Activated CD4-positive, alpha-beta T cell treated with anti-CD3 and anti-CD28 coated beads, Interleukin-2, amount 10 ng/mL, durations not matched to agents 7 days and 5 days (primary cell): ENCODE measurements around the gene IRAK2. TPM values are rescaled to one million over a fixed set of nuclear protein-coding genes. Genes with fewer than 3 reads are reported as not detected.
"Not testable (repeated sequence)": the region's sequence is repeated elsewhere in the genome, so short reads cannot be mapped to it uniquely, and the experiment has no call there.

Experiments used
- CTCF ChIA-PET: fragments of 350-600 bp; sonication (Branson Sonifier 250); formaldehyde crosslinking; loops from one replicate; lab custom pipeline; 2021; ENCODE audit warnings: antibody characterized with exemption; lab: Charles Lee
- POLR2A ChIA-PET: fragments of 350-600 bp; sonication (Branson Sonifier 250); formaldehyde crosslinking; loops from one replicate; lab custom pipeline; 2021; ENCODE audit warnings: antibody characterized with exemption; lab: Charles Lee
- DNase-seq: peaks from one replicate; pipeline ENCODE4 v3.0.0-alpha.2; 2020
- H3K27ac Mint-ChIP-seq: one replicate; pipeline ENCODE4 v1.8.0; 2021; ENCODE audit warnings: mild to moderate bottlenecking, moderate library complexity, mixed read lengths
- H3K27me3 Mint-ChIP-seq: one replicate; pipeline ENCODE4 v1.8.0; 2021; ENCODE audit warnings: mixed read lengths
- H3K36me3 Mint-ChIP-seq: one replicate; pipeline ENCODE4 v1.8.0; 2021; ENCODE audit warnings: low read depth, mixed read lengths
- H3K4me1 Mint-ChIP-seq: one replicate; pipeline ENCODE4 v1.8.0; 2021; ENCODE audit warnings: mixed read lengths
- H3K4me3 Mint-ChIP-seq: one replicate; pipeline ENCODE4 v1.8.0; 2021; ENCODE audit warnings: mild to moderate bottlenecking, moderate library complexity, mixed read lengths
- H3K9me3 Mint-ChIP-seq: one replicate; pipeline ENCODE4 v1.8.0; 2021; ENCODE audit warnings: mixed read lengths
- total RNA-seq, 2 experiments: library from RNA; stranded (reverse); gene quantifications; one replicate each; pipeline ENCODE4 v1.2.3, GENCODE V29; 2021

The IRAK2 gene
- total RNA-seq, 2 experiments from 2014 or later, result 1.6 to 1.9 TPM

DNA sequence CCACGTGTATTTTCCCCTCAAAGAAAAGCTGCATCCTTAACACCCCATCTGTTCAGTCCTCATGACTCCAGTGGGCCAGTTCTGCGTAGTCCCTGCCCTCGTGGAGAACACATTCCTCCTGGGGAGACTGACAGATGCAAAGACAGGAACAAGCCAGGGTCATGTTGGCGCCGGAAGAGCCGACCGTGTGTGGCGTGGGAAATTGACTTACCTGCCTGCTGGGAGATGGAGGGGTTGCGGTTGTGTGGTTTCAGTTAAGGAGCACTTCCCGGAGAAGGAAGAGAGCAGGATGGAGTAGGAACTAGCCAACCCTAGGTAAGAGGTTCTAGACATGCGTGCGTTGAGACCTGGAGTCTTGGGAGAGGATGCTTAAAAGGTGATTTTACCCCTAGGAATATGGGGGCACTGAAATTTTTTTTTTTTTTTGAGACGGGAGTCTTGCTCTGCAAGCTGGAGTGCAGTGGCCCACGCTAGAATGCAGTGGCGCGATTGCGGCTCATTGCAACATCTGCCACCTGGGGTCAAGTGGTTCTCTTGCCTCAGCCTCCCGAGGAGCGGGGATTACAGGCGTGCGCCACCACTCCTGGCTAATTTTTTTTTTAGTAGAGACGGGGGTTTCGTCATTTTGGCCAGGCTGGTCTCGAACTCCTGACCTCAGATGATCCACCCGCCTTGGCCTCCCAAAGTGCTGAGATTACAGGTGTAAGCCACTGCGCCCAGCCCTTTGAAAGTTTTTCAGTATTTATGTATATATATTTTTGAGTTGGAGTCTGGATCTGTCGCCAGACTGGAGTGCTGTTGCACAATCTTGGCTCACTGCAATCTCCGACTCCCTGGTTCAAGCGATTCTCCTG lies 21.8 kb upstream of the IRAK2 start:
- DNase-seq, result peak; percentile 19
- Mint-ChIP-seq H3K4me3 (peak overlapping the region; percentile 87), H3K27me3 (no peaks in the 10 kb centered on the region), H3K4me1 (peaks cover 42% of the 10 kb centered on the region), H3K27ac (peak overlapping the region; percentile 97), H3K36me3 (peaks cover 26% of the 10 kb centered on the region), H3K9me3 (no peaks in the 10 kb centered on the region)
- ChIA-PET POLR2A (no interaction called here), CTCF (interaction anchor here (0.6 to 1.6 kb wide), 2 partner anchors 44 to 81 kb away, joined by 4 read pairs; no protein-coding TSS in a partner anchor)

DNA sequence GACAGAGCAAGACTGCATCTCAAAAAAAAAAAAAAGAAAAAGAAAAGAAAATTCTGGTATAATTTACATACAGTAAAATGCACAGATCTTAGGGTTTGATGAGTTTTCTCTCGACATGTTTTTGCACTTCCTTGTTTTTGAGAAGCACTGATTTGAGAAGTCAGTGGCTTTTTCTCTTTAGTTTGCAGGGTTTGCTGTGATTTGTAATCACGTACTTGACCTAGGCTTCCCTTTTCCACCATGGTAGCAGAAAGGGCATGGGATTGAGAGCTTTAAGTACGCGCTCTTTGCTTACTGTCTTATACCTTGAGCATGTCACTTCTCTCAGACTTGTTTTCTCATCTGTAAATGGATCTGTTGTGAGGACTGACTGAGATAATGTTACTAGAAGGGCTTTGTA lies 19.0 kb upstream of the IRAK2 start:
- H3K4me1 Mint-ChIP-seq, result peaks cover 47% of the 10 kb centered on the region
- POLR2A ChIA-PET, result no interaction called here

DNA sequence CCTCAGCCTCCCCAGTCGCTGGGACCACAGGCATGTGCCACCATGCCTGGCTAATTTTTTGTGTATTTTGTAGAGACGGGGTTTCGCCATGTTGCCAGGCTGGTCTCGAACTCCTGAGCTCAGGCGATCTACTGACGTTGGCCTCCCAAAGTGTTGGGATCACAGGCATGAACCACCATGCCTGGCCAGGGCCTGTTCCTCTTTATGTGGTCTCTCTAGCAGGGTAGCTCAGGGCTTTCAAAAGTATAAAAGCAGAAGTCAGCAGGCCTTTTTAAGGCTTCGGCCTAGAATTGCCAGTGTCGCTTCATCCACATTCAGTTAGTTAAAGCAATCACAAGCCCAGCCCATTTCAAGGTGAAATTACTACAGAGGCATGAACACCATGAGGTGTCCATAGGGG lies 15.5 kb upstream of the IRAK2 start:
- Mint-ChIP-seq H3K4me1 (peaks cover 24% of the 10 kb centered on the region), H3K27ac (peak overlapping the region; percentile 46), H3K4me3 (no peak overlapping the region), H3K36me3 (peaks cover 56% of the 10 kb centered on the region), H3K9me3 (no peaks in the 10 kb centered on the region), H3K27me3 (no peaks in the 10 kb centered on the region)
- ChIA-PET POLR2A (no interaction called here), CTCF (interaction anchor here (1.0 to 1.2 kb wide), 2 partner anchors 10 to 43 kb away, joined by 3 read pairs; no protein-coding TSS in a partner anchor)
- DNase-seq, result no peak

More for the DNA sequence above, 19.0 kb upstream of the IRAK2 start:
- no peak for DNase-seq
- H3K27me3 Mint-ChIP-seq, result no peaks in the 10 kb centered on the region
- H3K36me3 Mint-ChIP-seq, result peaks cover 47% of the 10 kb centered on the region
- peak overlapping the region; percentile 33 for H3K27ac Mint-ChIP-seq
- no peaks in the 10 kb centered on the region for H3K9me3 Mint-ChIP-seq
- peak overlapping the region; percentile 49 for H3K4me3 Mint-ChIP-seq
- CTCF ChIA-PET, result interaction anchor here (0.7 to 1.3 kb wide), 3 partner anchors 29 to 214 kb away, joined by 3 to 6 read pairs (median 4); no protein-coding TSS in a partner anchor

DNA sequence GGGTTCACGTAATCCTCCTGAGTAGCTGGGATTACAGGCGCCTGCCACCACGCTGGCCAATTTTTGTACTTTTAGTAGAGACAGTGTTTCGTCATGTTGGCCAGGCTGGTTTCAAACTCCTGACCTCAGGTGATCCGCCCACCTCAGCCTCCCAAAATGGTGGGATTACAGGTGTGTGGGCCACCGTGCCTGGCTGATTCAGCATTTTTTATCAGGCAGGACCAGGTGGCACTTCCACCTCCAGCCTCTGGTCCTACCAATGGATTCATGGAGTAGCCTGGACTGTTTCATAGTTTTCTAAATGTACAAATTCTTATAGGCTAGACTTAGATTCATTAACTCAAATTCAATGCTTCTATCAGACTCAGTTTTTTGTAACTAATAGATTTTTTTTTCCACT lies 13.7 kb upstream of the IRAK2 start:
- Mint-ChIP-seq H3K27me3 (no peaks in the 10 kb centered on the region), H3K4me1 (peaks cover 11% of the 10 kb centered on the region), H3K4me3 (no peak overlapping the region), H3K27ac (no peak overlapping the region), H3K9me3 (no peaks in the 10 kb centered on the region), H3K36me3 (peaks cover 55% of the 10 kb centered on the region)
- ChIA-PET CTCF (interaction anchor here (0.9 to 1.4 kb wide), 3 partner anchors 10 to 113 kb away, joined by 3 to 4 read pairs (median 3); no protein-coding TSS in a partner anchor), POLR2A (no interaction called here)
- no peak for DNase-seq

DNA sequence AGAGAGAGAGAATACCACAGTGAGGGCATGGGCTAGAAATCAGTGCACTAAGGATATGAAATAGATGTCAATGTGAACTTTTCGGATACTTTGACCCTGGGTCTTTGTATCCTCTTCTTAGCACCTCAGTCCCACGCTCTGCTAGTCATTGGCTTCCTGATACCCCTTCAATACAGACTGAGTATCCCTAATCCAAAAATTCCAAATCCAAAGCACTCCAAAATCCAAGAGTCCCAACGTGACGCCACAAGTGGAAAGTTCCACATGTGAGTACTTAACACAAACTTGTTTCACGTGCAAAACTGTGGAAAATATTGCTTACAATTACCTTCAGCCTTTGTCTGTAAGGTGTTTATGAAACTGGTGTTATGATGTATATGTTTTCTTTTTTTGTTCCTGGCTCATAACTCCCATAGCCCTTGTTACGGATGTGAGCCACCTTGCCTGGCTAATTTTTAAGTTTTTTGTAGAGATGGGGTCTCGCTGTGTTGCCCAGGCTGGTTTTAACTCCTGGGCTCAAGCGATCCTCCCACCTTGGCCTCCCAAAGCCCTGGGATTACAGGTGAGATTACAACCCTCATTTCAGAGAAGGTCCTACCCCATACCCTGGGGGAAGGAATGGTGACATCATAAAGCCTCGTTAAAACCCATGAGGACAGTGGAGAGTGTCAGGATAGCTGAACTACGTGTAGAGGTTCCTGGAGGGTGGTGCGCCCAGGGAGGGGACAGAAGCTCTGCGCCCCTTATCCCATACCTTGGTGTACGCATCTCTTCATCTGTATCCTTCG lies 10.2 kb upstream of the IRAK2 start:
- POLR2A ChIA-PET, result no interaction called here

DNA sequence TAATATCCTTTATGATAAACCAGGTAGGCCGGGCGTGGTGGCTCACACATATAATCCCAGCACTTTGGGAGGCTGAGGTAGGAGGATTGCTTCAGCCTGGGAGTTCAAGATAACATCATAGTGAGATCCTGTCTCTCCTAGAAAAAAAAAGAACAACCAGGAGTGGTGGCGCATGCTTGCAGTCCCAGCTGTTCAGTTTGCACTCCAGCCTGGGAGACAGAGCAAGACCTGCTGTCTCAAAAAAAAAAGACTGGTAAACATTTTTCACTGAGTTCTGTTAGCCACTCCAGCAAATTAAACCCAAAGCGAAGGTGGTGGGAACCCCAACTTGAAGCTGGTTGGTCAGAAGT lies 9.6 kb upstream of the IRAK2 start:
- Mint-ChIP-seq H3K9me3 (no peaks in the 10 kb centered on the region), H3K27ac (no peak overlapping the region), H3K27me3 (no peaks in the 10 kb centered on the region), H3K36me3 (peaks cover 34% of the 10 kb centered on the region), H3K4me3 (no peak overlapping the region), H3K4me1 (no peaks in the 10 kb centered on the region)
- ChIA-PET CTCF (interaction anchor here (0.6 kb wide), 1 partner anchor 30 kb away, joined by 3 read pairs; no protein-coding TSS in a partner anchor), POLR2A (no interaction called here)
- no peak for DNase-seq

More for the DNA sequence above, 10.2 kb upstream of the IRAK2 start:
- no peak for DNase-seq
- H3K4me1 Mint-ChIP-seq, result peaks cover 5% of the 10 kb centered on the region
- H3K36me3 Mint-ChIP-seq, result peaks cover 40% of the 10 kb centered on the region
- no peak overlapping the region for H3K27ac Mint-ChIP-seq
- no peaks in the 10 kb centered on the region for H3K27me3 Mint-ChIP-seq
- CTCF ChIA-PET, result no interaction called here
- H3K9me3 Mint-ChIP-seq, result no peaks in the 10 kb centered on the region
- H3K4me3 Mint-ChIP-seq, result no peak overlapping the region

DNA sequence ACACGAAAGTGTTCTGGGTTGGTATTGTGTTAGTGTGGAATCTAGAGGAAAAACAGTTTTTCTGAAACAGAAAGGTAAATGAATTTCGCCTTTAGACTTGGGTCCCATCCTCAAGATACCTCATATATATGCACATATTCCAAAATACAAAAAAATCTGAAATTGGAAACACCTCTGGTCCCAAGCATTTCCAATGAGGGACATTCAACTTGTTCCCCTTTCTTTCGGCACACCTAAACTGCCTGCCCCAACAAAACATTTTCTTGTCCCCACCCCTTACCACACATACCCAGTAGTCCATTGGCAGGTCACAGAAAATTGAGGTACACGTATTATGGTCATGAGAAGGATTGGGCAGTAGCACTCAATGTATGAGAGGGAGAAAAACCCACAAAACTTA lies 9.1 kb upstream of the IRAK2 start:
- H3K4me3 Mint-ChIP-seq, result no peak overlapping the region
- ChIA-PET POLR2A (no interaction called here), CTCF (interaction anchor here (0.6 to 0.9 kb wide), 2 partner anchors 29 to 68 kb away, joined by 3 read pairs; no protein-coding TSS in a partner anchor)
- no peaks in the 10 kb centered on the region for H3K27me3 Mint-ChIP-seq
- no peak overlapping the region for H3K27ac Mint-ChIP-seq
- H3K4me1 Mint-ChIP-seq, result no peaks in the 10 kb centered on the region
- no peak for DNase-seq
- H3K9me3 Mint-ChIP-seq, result no peaks in the 10 kb centered on the region
- H3K36me3 Mint-ChIP-seq, result peaks cover 28% of the 10 kb centered on the region

DNA sequence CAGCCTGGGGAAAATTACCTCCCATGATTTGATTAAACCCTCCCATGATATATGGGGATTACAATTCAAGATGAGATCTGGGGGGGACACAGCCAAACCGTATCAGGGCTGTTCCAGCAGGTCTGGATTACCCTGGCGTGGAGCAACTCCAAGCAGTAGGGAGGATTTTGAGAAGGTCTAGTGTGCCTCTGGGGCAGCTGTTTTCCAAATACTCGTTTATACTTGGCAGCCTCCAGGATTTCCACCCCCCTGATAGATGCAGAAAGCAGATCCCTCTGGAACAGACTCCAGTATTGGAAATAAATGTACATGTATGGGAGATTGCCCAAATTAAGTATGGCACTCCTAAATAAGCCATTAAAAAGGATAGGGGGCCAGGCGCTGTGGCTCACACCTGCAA lies 7.7 kb upstream of the IRAK2 start:
- no peak for DNase-seq
- Mint-ChIP-seq H3K36me3 (peaks cover 17% of the 10 kb centered on the region), H3K27ac (no peak overlapping the region), H3K4me1 (peaks cover 4% of the 10 kb centered on the region), H3K9me3 (no peaks in the 10 kb centered on the region), H3K4me3 (no peak overlapping the region), H3K27me3 (no peaks in the 10 kb centered on the region)
- POLR2A ChIA-PET, result no interaction called here
- CTCF ChIA-PET, result interaction anchor here (0.7 kb wide), 1 partner anchor 225 kb away, joined by 5 read pairs; no protein-coding TSS in a partner anchor

DNA sequence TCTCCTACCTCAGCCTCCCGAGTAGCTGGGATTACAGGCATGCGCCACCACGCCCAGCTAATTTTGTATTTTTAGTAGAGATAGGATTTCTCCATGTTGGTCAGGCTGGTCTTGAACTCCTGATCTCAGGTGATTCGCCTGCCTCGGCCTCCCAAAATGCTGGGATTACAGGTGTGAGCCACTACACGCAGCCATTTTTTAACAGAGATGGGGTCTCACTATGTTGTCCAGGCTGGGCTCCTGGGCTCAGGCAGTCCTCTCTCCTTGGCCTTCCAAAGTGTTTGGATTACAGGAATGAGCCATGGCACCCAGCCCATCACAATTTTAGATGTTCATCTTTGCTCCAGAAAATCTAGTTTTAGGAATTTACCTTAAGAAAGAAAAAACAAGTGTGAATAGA lies 6.2 kb upstream of the IRAK2 start:
- CTCF ChIA-PET, H3K9me3 Mint-ChIP-seq: not testable (repeated sequence)

DNA sequence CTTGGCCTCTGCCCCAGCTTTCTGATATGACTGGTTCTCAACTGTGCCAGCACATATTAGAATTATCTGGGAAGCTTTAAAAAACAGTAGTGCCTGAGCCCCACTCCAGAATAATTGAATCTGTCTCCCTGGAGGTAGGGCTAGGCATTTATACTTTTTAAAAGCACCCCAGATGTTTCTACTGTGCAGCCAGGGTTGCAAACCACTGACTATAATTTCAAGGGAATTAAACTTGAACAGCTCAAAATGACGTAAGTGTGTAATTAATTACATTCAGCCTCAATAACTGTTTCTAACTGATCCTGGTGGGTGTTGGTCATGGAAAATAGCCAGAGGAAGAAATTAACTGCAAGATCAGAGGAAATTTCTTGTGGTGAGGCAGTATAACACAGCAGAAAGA lies 4.4 kb upstream of the IRAK2 start:
- no peak overlapping the region for H3K27ac Mint-ChIP-seq
- CTCF ChIA-PET, result interaction anchor here (0.8 to 1.3 kb wide), 6 partner anchors 9 to 235 kb away, joined by 3 to 5 read pairs (median 3); no protein-coding TSS in a partner anchor
- H3K9me3 Mint-ChIP-seq, result no peaks in the 10 kb centered on the region
- H3K36me3 Mint-ChIP-seq, result no peaks in the 10 kb centered on the region
- H3K4me1 Mint-ChIP-seq, result peaks cover 10% of the 10 kb centered on the region
- POLR2A ChIA-PET, result no interaction called here
- H3K4me3 Mint-ChIP-seq, result no peak overlapping the region
- H3K27me3 Mint-ChIP-seq, result no peaks in the 10 kb centered on the region
- no peak for DNase-seq

More for the DNA sequence above, 6.2 kb upstream of the IRAK2 start:
- POLR2A ChIA-PET, result interaction anchor here (1.2 kb wide), 1 partner anchor 65 kb away, joined by 3 read pairs; no protein-coding TSS in a partner anchor
- not testable (repeated sequence) for H3K36me3 Mint-ChIP-seq, H3K4me1 Mint-ChIP-seq, H3K27me3 Mint-ChIP-seq, DNase-seq, H3K27ac Mint-ChIP-seq, H3K4me3 Mint-ChIP-seq

DNA sequence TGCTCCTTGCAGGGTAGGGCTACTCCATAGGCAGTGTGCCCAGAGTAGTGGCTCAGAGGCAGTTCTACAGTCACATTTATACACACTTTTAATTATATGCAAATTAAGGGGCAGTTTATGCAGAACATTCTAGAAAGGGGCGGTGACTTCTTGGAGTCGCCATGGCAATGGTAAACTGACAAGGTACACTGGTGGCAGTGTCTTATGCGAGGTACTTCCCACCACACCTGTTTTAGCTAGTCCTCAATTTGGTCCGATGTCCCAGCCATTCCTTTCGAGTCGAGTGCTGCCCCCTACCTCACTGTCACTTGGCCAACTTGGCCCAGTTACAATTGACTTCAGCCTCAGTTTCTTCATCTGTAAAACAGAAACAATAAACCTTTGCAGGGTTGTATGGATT lies 3.8 kb upstream of the IRAK2 start:
- Mint-ChIP-seq H3K4me1 (peaks cover 13% of the 10 kb centered on the region), H3K36me3 (no peaks in the 10 kb centered on the region), H3K4me3 (no peak overlapping the region), H3K9me3 (no peaks in the 10 kb centered on the region), H3K27ac (no peak overlapping the region), H3K27me3 (no peaks in the 10 kb centered on the region)
- CTCF ChIA-PET, result interaction anchor here (0.8 to 1.6 kb wide), 5 partner anchors 10 to 235 kb away, joined by 3 to 5 read pairs (median 4); no protein-coding TSS in a partner anchor
- POLR2A ChIA-PET, result no interaction called here
- no peak for DNase-seq

DNA sequence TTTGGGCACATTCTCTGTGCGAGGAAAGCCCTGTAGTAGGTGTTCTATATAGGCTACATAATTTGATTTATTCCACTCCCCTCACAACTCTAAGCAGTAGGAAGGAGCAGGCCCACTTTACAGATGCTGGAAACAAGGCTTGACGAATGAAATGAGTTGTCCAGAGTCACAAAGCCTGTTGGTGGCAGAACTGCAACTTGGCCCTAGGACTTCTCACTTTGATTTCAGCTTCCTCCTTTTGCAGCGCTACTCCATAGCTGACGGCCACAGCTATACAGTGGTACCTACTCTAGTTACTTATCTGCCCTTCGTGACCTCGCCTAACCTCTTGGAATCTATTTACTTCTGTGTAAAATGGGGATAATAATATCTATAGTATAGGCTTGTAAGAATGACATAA lies 2.5 kb upstream of the IRAK2 start:
- Mint-ChIP-seq H3K36me3 (no peaks in the 10 kb centered on the region), H3K9me3 (no peaks in the 10 kb centered on the region), H3K27ac (no peak overlapping the region), H3K27me3 (no peaks in the 10 kb centered on the region), H3K4me1 (peaks cover 23% of the 10 kb centered on the region), H3K4me3 (no peak overlapping the region)
- CTCF ChIA-PET, result interaction anchor here (1.6 kb wide), 1 partner anchor 99 kb away, joined by 4 read pairs; no protein-coding TSS in a partner anchor
- POLR2A ChIA-PET, result no interaction called here
- DNase-seq, result no peak
